HepG2 (cell line): ENCODE results near the gene CAPN14. TPM values are rescaled to one million over a fixed set of nuclear protein-coding genes. Genes with fewer than 3 reads are reported as not detected.
"Not testable (repeated sequence)": the region's sequence is repeated elsewhere in the genome, so short reads cannot be mapped to it uniquely, and the experiment has no call there.

Experiments
- ATAC-seq: fragments of 200-7000 bp; cut with Tn5 transposase; 3 replicates; pipeline ENCODE4 v1.9.1; 2020; ENCODE audit warnings: mild to moderate bottlenecking, moderate library complexity
- BruUV-seq: library from RNA; stranded (reverse); fragments of 400-500 nt; replicated peaks from 2 replicates; lab custom pipeline; 2021; lab: Mats Ljungman, UMichigan
- CTCF ChIA-PET: fragments of 300-600 bp; formaldehyde crosslinking; extraction: SDS; loops from one replicate; lab custom pipeline; 2021; ENCODE audit warnings: low total read pairs, inconsistent platforms, low intra/inter-chr PET ratio; lab: Yijun Ruan, JAX
- POLR2A ChIA-PET: fragments of 350-600 bp; sonication (Branson Sonifier 250); formaldehyde crosslinking; loops from one replicate; lab custom pipeline; 2020; ENCODE audit warnings: antibody characterized with exemption, inconsistent platforms; lab: Yijun Ruan, JAX
- DNase-seq: peaks from one replicate; pipeline ENCODE4 v3.0.0-alpha.2; 2015; ENCODE audit warnings: low spot score
- FAIRE-seq: peaks from 3 replicates; lab custom pipeline; 2011; peaks lifted over from hg19 to GRCh38; lab: Jason Lieb, UNC
- H2AFZ ChIP-seq: one replicate; pipeline ENCODE4 v1.6.1; 2011; ENCODE audit warnings: low read length, inconsistent platforms
- H3K27ac ChIP-seq: fragments of 300-600 bp; 3 replicates; pipeline ENCODE4 v1.8.0; 2011; ENCODE audit warnings: mixed run types, mild to moderate bottlenecking, mixed read lengths, low read length, inconsistent platforms; ENCODE audit not compliant: insufficient read depth; ENCODE audit errors: extremely low read length
- H3K27me3 ChIP-seq, 2 experiments: fragments of 200-600 bp in 1 of 2; 2 replicates in 1 of 2; 3 replicates in 1 of 2; pipeline versions ENCODE4 v1.6.0 to v1.8.0; 2011; ENCODE audit warnings: low read length in 2 of 2, mild to moderate bottlenecking in 2 of 2, moderate library complexity in 2 of 2, inconsistent platforms in 1 of 2; ENCODE audit not compliant: insufficient read depth in 2 of 2, control insufficient read depth in 1 of 2
- H3K36me3 ChIP-seq, 2 experiments: fragments of 200-600 bp in 1 of 2; replicated peaks in 1 of 2; 2 replicates in 1 of 2; 3 replicates in 1 of 2; pipeline versions ENCODE4 v1.5.1 to v1.8.0; 2011; ENCODE audit warnings: low read length in 2 of 2, inconsistent platforms in 1 of 2; ENCODE audit not compliant: insufficient read depth in 2 of 2, control insufficient read depth in 1 of 2
- H3K4me1 ChIP-seq: 2 replicates; pipeline ENCODE4 v1.5.1; 2012; ENCODE audit warnings: low read length, inconsistent platforms; ENCODE audit not compliant: insufficient read depth
- H3K4me2 ChIP-seq: 2 replicates; pipeline ENCODE4 v1.6.0; 2011; ENCODE audit warnings: low read depth, low read length, inconsistent platforms
- H3K4me3 ChIP-seq, 3 experiments: fragments of 200-600 bp in 1 of 3; sonication (generic), shearing (Covaris generic) in 1 of 3; replicated peaks in 1 of 3; 2 replicates each; pipeline ENCODE4 v1.5.1; 2011 to 2016; ENCODE audit warnings: low read length in 3 of 3, inconsistent platforms in 2 of 3, low read depth in 2 of 3, mild to moderate bottlenecking in 2 of 3, control low read depth in 1 of 3, mixed read lengths in 1 of 3; ENCODE audit not compliant: insufficient read depth in 1 of 3
- H3K79me2 ChIP-seq: one replicate; pipeline ENCODE4 v1.6.1; 2011; ENCODE audit warnings: low read length, inconsistent platforms; ENCODE audit not compliant: insufficient read depth
- H3K9ac ChIP-seq: 2 replicates; pipeline ENCODE4 v1.6.0; 2011; ENCODE audit warnings: mild to moderate bottlenecking, low read depth, low read length, inconsistent platforms; ENCODE audit not compliant: insufficient read depth
- H3K9me3 ChIP-seq: 2 replicates; pipeline ENCODE4 v1.5.1; 2012; ENCODE audit warnings: mild to moderate bottlenecking, low read length
- H4K20me1 ChIP-seq: 2 replicates; pipeline ENCODE4 v1.6.0; 2011; ENCODE audit warnings: inconsistent platforms, mild to moderate bottlenecking, low read length, moderate library complexity; ENCODE audit not compliant: insufficient read depth
- POLR2A ChIP-seq, 2 experiments: IDR thresholded peaks; 2 replicates each; pipeline ENCODE4 v1.6.1; 2011; ENCODE audit warnings: low read depth in 2 of 2, low read length in 2 of 2, mild to moderate bottlenecking in 1 of 2, moderate library complexity in 1 of 2; ENCODE audit not compliant: insufficient read depth in 1 of 2
- SMYD3 ChIP-seq: sonication (generic); formaldehyde crosslinking; IDR thresholded peaks from 2 replicates; pipeline ENCODE4 v1.8.1; 2023; ENCODE audit warnings: mild to moderate bottlenecking, missing genetic modification reagents
- WGBS: methylation state at CpG from one replicate; pipeline ENCODE4 v1.1.6; 2017; ENCODE audit warnings: low lambda C conversion rate; 5-methylcytosine and 5-hydroxymethylcytosine counted together
- in situ Hi-C: cut with HindIII; loops from 2 replicates; pipeline ENCODE4 v1.10.0; 2017; ENCODE audit warnings: low pct_unique_long_range_greater_than_20kb; ENCODE audit not compliant: extremely low pct_ligation_motif_present
- intact Hi-C: fragments of 100-400 bp; cut with micrococcal nuclease; formaldehyde crosslinking; loops from one replicate; pipeline ENCODE4 v1.10.0; 2022; ENCODE audit not compliant: unreplicated experiment
- polyA plus RNA-seq, 8 experiments: library from polyadenylated mRNA; depleted of rRNA in 3 of 8; stranded (reverse) in 7 of 8; unstranded in 1 of 8; fragments of >200 nt; fragmentation: Illumina TruSeq in 4 of 8; extraction: Trizol in 4 of 8; gene quantifications; 2 replicates each; pipeline versions ENCODE4 v1.2.1 to v1.2.3, GENCODE V29; 2011 to 2016; ENCODE audit warnings: low read depth in 4 of 8, missing spikeins in 1 of 8, mixed read lengths in 1 of 8; ENCODE audit not compliant: insufficient read depth in 1 of 8
- total RNA-seq, 5 experiments: library from RNA; depleted of rRNA; stranded (reverse); fragments of >200 nt; fragmentation: Illumina TruSeq; extraction: Trizol; gene quantifications; 2 replicates each; pipeline ENCODE4 v1.2.3, GENCODE V29; 2016; ENCODE audit warnings: low read depth in 1 of 5
- TF ChIP-seq, protein P1 (sequence below): IDR thresholded peaks from 2 replicates; pipeline ENCODE4 v1.6.1; 2016; ENCODE audit warnings: missing compliant biosample characterization, missing genetic modification reagents, borderline replicate concordance
- TF ChIP-seq, protein P2 (sequence below): IDR thresholded peaks from 2 replicates; pipeline ENCODE4 v1.6.1; 2018; ENCODE audit warnings: missing genetic modification reagents, mild to moderate bottlenecking, missing compliant biosample characterization
- TF ChIP-seq, protein P3 (sequence below): sonication (generic); formaldehyde crosslinking; IDR thresholded peaks from 2 replicates; pipeline ENCODE4 v1.5.0; 2020; ENCODE audit warnings: missing genetic modification reagents
- TF ChIP-seq, protein P4 (sequence below): sonication (generic); formaldehyde crosslinking; IDR thresholded peaks from 2 replicates; pipeline ENCODE4 v1.4.0; 2020; ENCODE audit warnings: low read depth, mild to moderate bottlenecking, missing genetic modification reagents

Gene CAPN14
- total and polyA plus RNA-seq, 2 of the 13 experiments (the other 11 are each of a cell fraction or from before 2014, with no cell fraction given): not detected

DNA sequence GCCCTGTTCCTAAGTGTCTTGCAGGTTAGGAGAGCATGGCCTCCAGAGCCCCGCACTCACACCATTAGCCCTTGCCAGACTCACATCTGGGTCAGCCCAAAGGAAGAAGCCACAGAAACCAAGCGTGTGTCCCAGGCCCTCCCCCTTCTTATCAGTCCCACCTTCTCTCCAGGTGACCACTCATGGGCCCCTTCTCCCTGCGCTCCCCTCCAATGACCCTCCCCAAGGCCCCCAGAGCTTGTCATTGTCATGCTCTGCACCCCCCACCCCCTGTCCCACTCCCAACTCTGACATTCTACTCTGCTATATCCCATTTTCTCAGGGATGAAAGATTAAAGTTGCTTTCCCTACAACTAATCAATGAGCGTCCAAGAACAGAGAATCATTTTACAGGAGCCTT lies 30.1 kb downstream of the CAPN14 start (continued):
- TF ChIP-seq, protein P1, sequence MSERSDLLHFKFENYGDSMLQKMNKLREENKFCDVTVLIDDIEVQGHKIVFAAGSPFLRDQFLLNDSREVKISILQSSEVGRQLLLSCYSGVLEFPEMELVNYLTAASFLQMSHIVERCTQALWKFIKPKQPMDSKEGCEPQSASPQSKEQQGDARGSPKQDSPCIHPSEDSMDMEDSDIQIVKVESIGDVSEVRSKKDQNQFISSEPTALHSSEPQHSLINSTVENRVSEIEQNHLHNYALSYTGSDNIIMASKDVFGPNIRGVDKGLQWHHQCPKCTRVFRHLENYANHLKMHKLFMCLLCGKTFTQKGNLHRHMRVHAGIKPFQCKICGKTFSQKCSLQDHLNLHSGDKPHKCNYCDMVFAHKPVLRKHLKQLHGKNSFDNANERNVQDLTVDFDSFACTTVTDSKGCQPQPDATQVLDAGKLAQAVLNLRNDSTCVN (CRISPR knock-in tag): no peak
- TF ChIP-seq, protein P2, sequence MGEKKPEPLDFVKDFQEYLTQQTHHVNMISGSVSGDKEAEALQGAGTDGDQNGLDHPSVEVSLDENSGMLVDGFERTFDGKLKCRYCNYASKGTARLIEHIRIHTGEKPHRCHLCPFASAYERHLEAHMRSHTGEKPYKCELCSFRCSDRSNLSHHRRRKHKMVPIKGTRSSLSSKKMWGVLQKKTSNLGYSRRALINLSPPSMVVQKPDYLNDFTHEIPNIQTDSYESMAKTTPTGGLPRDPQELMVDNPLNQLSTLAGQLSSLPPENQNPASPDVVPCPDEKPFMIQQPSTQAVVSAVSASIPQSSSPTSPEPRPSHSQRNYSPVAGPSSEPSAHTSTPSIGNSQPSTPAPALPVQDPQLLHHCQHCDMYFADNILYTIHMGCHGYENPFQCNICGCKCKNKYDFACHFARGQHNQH (CRISPR knock-in tag): no peak
- TF ChIP-seq, protein P3, sequence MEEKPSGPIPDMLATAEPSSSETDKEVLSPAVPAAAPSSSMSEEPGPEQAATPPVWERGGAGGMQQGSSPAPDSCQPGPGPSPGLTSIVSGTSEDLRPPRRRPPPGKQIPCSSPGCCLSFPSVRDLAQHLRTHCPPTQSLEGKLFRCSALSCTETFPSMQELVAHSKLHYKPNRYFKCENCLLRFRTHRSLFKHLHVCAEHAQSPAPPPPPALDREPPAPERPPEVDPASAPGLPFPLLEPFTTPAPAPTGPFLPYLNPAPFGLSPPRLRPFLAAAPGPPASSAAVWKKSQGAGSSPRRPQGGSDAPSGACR (CRISPR knock-in tag): no peak
- TF ChIP-seq, protein P4, sequence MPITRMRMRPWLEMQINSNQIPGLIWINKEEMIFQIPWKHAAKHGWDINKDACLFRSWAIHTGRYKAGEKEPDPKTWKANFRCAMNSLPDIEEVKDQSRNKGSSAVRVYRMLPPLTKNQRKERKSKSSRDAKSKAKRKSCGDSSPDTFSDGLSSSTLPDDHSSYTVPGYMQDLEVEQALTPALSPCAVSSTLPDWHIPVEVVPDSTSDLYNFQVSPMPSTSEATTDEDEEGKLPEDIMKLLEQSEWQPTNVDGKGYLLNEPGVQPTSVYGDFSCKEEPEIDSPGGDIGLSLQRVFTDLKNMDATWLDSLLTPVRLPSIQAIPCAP (CRISPR knock-in tag): no peak
- TF ChIP-seq POLR2A (IDR thresholded peaks at IDR 0.05; ENCODE audit: insufficient read depth in 1 of 2, low read depth in 2 of 2, low read length in 2 of 2): no peak
- no peak for TF ChIP-seq SMYD3 (CRISPR knock-in tag)

DNA sequence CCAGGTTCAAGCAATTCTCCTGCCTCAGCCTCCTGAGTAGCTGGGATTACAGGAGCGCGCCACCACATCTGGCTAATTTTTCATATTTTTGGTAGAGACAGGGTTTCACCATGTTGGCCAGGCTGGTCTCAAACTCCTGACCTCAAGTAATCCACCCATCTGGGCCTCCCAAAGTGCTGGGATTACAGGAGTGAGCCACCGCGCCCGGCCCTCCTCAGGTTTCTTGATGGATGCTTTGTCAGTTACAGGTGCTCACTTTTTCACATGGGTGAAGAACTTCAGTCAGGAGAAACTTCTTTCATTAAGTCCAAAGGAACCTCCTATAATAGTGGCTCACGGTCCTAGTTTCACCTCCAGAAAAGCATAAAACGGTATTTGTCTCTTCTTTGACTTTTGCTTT lies 33.3 kb downstream of the CAPN14 start:
- H3K4me2 ChIP-seq, H3K9ac ChIP-seq, H2AFZ ChIP-seq, H3K27ac ChIP-seq, ATAC-seq, H3K4me3 ChIP-seq, H3K4me1 ChIP-seq, intact Hi-C loops, FAIRE-seq, H3K79me2 ChIP-seq, H3K27me3 ChIP-seq, in situ Hi-C loops, CTCF ChIA-PET, H4K20me1 ChIP-seq, H3K36me3 ChIP-seq, POLR2A ChIA-PET, H3K9me3 ChIP-seq, DNase-seq, BruUV-seq: not testable (repeated sequence)
- 39% methylated on average over 7 of the region's 7 CpGs for WGBS
